ENCODE measurements around the gene SORCS1.

DNA sequence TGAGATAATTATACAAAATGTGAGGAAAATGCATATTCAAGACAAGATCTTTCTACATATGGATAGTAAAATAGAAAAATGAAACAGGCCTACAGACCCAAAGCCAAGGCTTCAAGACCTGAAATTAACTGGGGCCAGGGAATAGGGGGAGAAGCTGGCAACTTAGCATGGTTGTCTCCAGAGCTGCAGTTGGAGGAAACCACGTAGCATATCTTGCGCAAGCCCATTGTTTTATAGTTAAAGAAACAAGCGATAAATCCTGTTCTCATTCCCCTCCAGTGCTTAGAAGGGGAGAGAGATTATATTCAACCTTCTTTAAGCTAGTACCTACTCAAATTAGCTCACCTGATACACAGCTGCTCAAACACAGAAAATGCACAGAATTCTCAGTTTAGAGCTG is 197.1 kb downstream of the SORCS1 start:
- TF ChIP-seq, protein P1, sequence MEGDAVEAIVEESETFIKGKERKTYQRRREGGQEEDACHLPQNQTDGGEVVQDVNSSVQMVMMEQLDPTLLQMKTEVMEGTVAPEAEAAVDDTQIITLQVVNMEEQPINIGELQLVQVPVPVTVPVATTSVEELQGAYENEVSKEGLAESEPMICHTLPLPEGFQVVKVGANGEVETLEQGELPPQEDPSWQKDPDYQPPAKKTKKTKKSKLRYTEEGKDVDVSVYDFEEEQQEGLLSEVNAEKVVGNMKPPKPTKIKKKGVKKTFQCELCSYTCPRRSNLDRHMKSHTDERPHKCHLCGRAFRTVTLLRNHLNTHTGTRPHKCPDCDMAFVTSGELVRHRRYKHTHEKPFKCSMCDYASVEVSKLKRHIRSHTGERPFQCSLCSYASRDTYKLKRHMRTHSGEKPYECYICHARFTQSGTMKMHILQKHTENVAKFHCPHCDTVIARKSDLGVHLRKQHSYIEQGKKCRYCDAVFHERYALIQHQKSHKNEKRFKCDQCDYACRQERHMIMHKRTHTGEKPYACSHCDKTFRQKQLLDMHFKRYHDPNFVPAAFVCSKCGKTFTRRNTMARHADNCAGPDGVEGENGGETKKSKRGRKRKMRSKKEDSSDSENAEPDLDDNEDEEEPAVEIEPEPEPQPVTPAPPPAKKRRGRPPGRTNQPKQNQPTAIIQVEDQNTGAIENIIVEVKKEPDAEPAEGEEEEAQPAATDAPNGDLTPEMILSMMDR (IDR thresholded peaks at IDR 0.05) = no peak
- TF ChIP-seq POLR2A (IDR thresholded peaks at IDR 0.05) = no peak
- TF ChIP-seq POLR2AphosphoS5 (IDR thresholded peaks at IDR 0.05) = no peak

All from prostate gland (tissue), 2 donors.